GM15510 (cell line): ENCODE results near the gene RYR3.

Experiments used
- POLR2A ChIP-seq: IDR thresholded peaks from 3 replicates; pipeline ENCODE4 v1.6.1; 2011; ENCODE audit warnings: borderline replicate concordance; ENCODE audit not compliant: insufficient read length; ENCODE audit errors: extremely low read depth

The RYR3 gene

GRCh38 chr15:33581032-33581431 is 270.3 kb downstream of the RYR3 start:
- no peak for TF ChIP-seq POLR2A

- TF ChIP-seq POLR2A, result no peak
These were observed 274.0 kb downstream of the RYR3 start for GRCh38 chr15:33584797-33585196.

GRCh38 chr15:33586786-33587697 is 276.3 kb downstream of the RYR3 start:
- no peak for TF ChIP-seq POLR2A

GRCh38 chr15:33587773-33588172 is 277.0 kb downstream of the RYR3 start:
- TF ChIP-seq POLR2A, result no peak

- no peak for TF ChIP-seq POLR2A
These were observed 282.1 kb downstream of the RYR3 start for GRCh38 chr15:33592864-33593263.

- TF ChIP-seq POLR2A, result no peak
These were observed 289.4 kb downstream of the RYR3 start for GRCh38 chr15:33600212-33600611.

GRCh38 chr15:33601461-33601860 is 290.7 kb downstream of the RYR3 start:
- TF ChIP-seq POLR2A, result no peak

- no peak for TF ChIP-seq POLR2A
These were observed 297.9 kb downstream of the RYR3 start for GRCh38 chr15:33608714-33609113.

GRCh38 chr15:33612721-33613304 is 302.0 kb downstream of the RYR3 start:
- no peak for TF ChIP-seq POLR2A

- TF ChIP-seq POLR2A, result no peak
These were observed 305.7 kb downstream of the RYR3 start for GRCh38 chr15:33616475-33616874.

- TF ChIP-seq POLR2A, result no peak
These were observed 307.6 kb downstream of the RYR3 start for GRCh38 chr15:33618350-33618749.

- no peak for TF ChIP-seq POLR2A
These were observed 310.4 kb downstream of the RYR3 start for GRCh38 chr15:33621141-33621540.

- TF ChIP-seq POLR2A, result no peak
These were observed 312.2 kb downstream of the RYR3 start for GRCh38 chr15:33623010-33623409.

GRCh38 chr15:33624439-33624838 is 313.7 kb downstream of the RYR3 start:
- no peak for TF ChIP-seq POLR2A

GRCh38 chr15:33629647-33630046 is 318.9 kb downstream of the RYR3 start:
- TF ChIP-seq POLR2A, result no peak

GRCh38 chr15:33636234-33636633 is 325.5 kb downstream of the RYR3 start:
- TF ChIP-seq POLR2A, result no peak
